A673 (cell line): ENCODE data around the gene FAM50A.

ENCODE experiments used
- EZH2 ChIP-seq: fragments of 200-600 bp; sonication (generic); IDR thresholded peaks from 2 replicates; pipeline ENCODE4 v1.6.1; 2017; ENCODE audit warnings: borderline replicate concordance, low read depth, mild to moderate bottlenecking, mixed read lengths, antibody characterized with exemption, low read length; ENCODE audit not compliant: poor library complexity, severe bottlenecking
- TF ChIP-seq, protein P1 (sequence below): fragments of 300-800, 200-600 bp; sonication (generic); conservative IDR thresholded peaks from 2 replicates; pipeline ENCODE4 v1.5.1; 2017; ENCODE audit warnings: low read depth, mild to moderate bottlenecking, antibody characterized with exemption, low read length, moderate library complexity, mixed read lengths

DNA sequence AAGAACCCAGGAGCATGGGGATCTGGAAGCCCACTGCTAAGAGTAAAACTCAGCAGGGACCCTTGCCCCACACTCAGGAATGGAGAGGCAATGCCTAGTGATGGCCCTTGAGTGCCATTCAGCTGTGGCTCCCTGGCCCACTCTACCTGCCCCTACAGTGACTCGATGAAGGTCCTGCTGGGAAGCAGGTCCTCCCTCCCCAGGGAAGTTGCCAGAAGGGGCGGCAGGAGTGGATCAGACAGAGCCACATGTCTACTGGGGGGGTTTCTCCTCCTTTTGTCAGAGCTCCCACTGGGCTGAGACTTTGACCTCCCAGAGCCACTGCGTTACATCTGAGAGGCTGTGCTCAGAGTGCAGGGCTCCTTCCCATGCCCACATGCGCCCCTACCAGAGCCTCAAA lies 45.2 kb downstream of the FAM50A start:
- TF ChIP-seq, protein P1, sequence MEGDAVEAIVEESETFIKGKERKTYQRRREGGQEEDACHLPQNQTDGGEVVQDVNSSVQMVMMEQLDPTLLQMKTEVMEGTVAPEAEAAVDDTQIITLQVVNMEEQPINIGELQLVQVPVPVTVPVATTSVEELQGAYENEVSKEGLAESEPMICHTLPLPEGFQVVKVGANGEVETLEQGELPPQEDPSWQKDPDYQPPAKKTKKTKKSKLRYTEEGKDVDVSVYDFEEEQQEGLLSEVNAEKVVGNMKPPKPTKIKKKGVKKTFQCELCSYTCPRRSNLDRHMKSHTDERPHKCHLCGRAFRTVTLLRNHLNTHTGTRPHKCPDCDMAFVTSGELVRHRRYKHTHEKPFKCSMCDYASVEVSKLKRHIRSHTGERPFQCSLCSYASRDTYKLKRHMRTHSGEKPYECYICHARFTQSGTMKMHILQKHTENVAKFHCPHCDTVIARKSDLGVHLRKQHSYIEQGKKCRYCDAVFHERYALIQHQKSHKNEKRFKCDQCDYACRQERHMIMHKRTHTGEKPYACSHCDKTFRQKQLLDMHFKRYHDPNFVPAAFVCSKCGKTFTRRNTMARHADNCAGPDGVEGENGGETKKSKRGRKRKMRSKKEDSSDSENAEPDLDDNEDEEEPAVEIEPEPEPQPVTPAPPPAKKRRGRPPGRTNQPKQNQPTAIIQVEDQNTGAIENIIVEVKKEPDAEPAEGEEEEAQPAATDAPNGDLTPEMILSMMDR: no peak
- no peak for TF ChIP-seq EZH2
